Transverse colon (tissue), 4 donors: ENCODE data around the gene MLLT10.

Experiments used
- CTCF ChIP-seq, 5 experiments: fragments of 200-600 bp in 3 of 5; fragments of 450-650 bp in 2 of 5; sonication (generic) in 3 of 5; IDR thresholded peaks; 1 replicate in 2 of 5; 2 replicates in 3 of 5; pipeline ENCODE4 v1.5.1; 2016 to 2017; ENCODE audit warnings: antibody characterized with exemption in 5 of 5, inconsistent platforms in 3 of 5, mild to moderate bottlenecking in 2 of 5, moderate library complexity in 1 of 5
- EP300 ChIP-seq: sonication (generic); formaldehyde crosslinking; IDR thresholded peaks from one replicate; pipeline ENCODE4 v1.6.1; 2017; ENCODE audit warnings: antibody characterized with exemption, low read depth
- POLR2AphosphoS5 ChIP-seq, 3 donors: sonication (generic); formaldehyde crosslinking; IDR thresholded peaks; one replicate each; pipeline ENCODE4 v1.6.1; 2016; ENCODE audit warnings: antibody characterized with exemption in 3 of 3

GRCh38 chr10:21758696-21759095 is 224.7 kb downstream of the MLLT10 start:
- no peak for TF ChIP-seq CTCF (IDR thresholded peaks at IDR 0.05)
- no peak for TF ChIP-seq EP300
- TF ChIP-seq POLR2AphosphoS5 (IDR thresholded peaks at IDR 0.05): no peak
